KMS-11 (cell line): ENCODE data around the gene SLC2A4RG.

Experiments used
- H2AFZ ChIP-seq: fragments of 200-600 bp; sonication (generic); 2 replicates; pipeline ENCODE4 v1.6.1; 2016; ENCODE audit warnings: antibody characterized with exemption, mixed run types, low read depth
- H3K27ac ChIP-seq: fragments of 200-600 bp; sonication (generic); 2 replicates; pipeline ENCODE4 v1.6.1; 2016; ENCODE audit warnings: mild to moderate bottlenecking, mixed run types
- H3K27me3 ChIP-seq: fragments of 200-600 bp; sonication (generic); 2 replicates; pipeline ENCODE4 v1.6.1; 2017; ENCODE audit warnings: mild to moderate bottlenecking, low read depth, mixed run types, moderate library complexity; ENCODE audit not compliant: insufficient read depth
- H3K36me3 ChIP-seq: fragments of 200-600 bp; sonication (generic); 2 replicates; pipeline ENCODE4 v1.6.1; 2017; ENCODE audit warnings: mild to moderate bottlenecking, mixed run types; ENCODE audit not compliant: insufficient read depth
- H3K4me1 ChIP-seq: fragments of 200-600 bp; sonication (generic); 2 replicates; pipeline ENCODE4 v1.6.1; 2016; ENCODE audit warnings: mild to moderate bottlenecking, low read depth, mixed run types; ENCODE audit not compliant: poor library complexity, severe bottlenecking
- H3K4me2 ChIP-seq: fragments of 200-600 bp; sonication (generic); 2 replicates; pipeline ENCODE4 v1.7.0; 2016; ENCODE audit warnings: mild to moderate bottlenecking, mixed run types
- H3K4me3 ChIP-seq: fragments of 200-600 bp; sonication (generic); IDR thresholded peaks from 2 replicates; pipeline ENCODE4 v1.6.1; 2017; ENCODE audit warnings: low read depth, low read length, mixed read lengths; ENCODE audit not compliant: insufficient read depth
- H3K79me2 ChIP-seq: fragments of 200-600 bp; sonication (generic); 2 replicates; pipeline ENCODE4 v1.6.1; 2016; ENCODE audit warnings: low read depth, mixed run types; ENCODE audit not compliant: insufficient read depth
- H3K9ac ChIP-seq: fragments of 200-600 bp; sonication (generic); 2 replicates; pipeline ENCODE4 v1.6.1; 2016; ENCODE audit warnings: mild to moderate bottlenecking, mixed run types
- H4K20me1 ChIP-seq: fragments of 200-600 bp; sonication (generic); 2 replicates; pipeline ENCODE4 v1.6.1; 2016; ENCODE audit warnings: mild to moderate bottlenecking, mixed run types; ENCODE audit not compliant: insufficient read depth
- CTCF ChIP-seq: fragments of 200-600 bp; sonication (generic); conservative IDR thresholded peaks from 2 replicates; pipeline ENCODE4 v1.6.1; 2017; ENCODE audit warnings: low read depth, mild to moderate bottlenecking, antibody characterized with exemption, low read length, moderate library complexity, mixed read lengths

Gene SLC2A4RG

GRCh38 chr20:63792866-63793265 is 53.3 kb downstream of the SLC2A4RG start:
- no peak overlapping the region for H2AFZ ChIP-seq
- H3K79me2 ChIP-seq, result no peaks in the 10 kb centered on the region
- H3K4me2 ChIP-seq, result no peak overlapping the region
- no peak overlapping the region for H3K9ac ChIP-seq
- H3K4me3 ChIP-seq, result no peak overlapping the region
- no peaks in the 10 kb centered on the region for H3K36me3 ChIP-seq
- TF ChIP-seq CTCF, result no peak
- H4K20me1 ChIP-seq, result no peaks in the 10 kb centered on the region
- peaks cover 93% of the 10 kb centered on the region for H3K27me3 ChIP-seq
- H3K4me1 ChIP-seq, result no peaks in the 10 kb centered on the region
- no peak overlapping the region for H3K27ac ChIP-seq
